ENCODE results near the gene FAM110A. TPM values are rescaled to one million over a fixed set of nuclear protein-coding genes. Genes with fewer than 3 reads are reported as not detected.

FAM110A gene
- total and polyA plus RNA-seq, 2 of the 8 experiments (the other 6 are each of a cell fraction or from before 2014, with no cell fraction given) = 10.1 to 10.9 TPM

GRCh38 chr20:865440-865839 lies 31.9 kb downstream of the FAM110A start (continued):
- TF ChIP-seq MAX (IDR thresholded peaks at IDR 0.05) = no peak
- TF ChIP-seq JUND (IDR thresholded peaks at IDR 0.05; ENCODE audit: low read length) = no peak
- no peak for TF ChIP-seq HDAC6 (IDR thresholded peaks at IDR 0.05; ENCODE audit: low read depth, low read length)
- TF ChIP-seq ZNF274 (IDR thresholded peaks at IDR 0.05; ENCODE audit: borderline replicate concordance, extremely low read depth, low read length) = no peak
- TF ChIP-seq BRCA1 (IDR thresholded peaks at IDR 0.05; ENCODE audit: low read depth, low read length) = no peak
- no peak for TF ChIP-seq KDM4A (IDR thresholded peaks at IDR 0.05; ENCODE audit: low read depth, low read length, severe bottlenecking)
